DMS 273 (cell line): ENCODE data around the gene BTG4.

Experiments
- DNase-seq: peaks from one replicate; lab custom pipeline; 2025; ENCODE audit not compliant: unreplicated experiment; lab: John Stamatoyannopoulos, UW

The BTG4 gene

DNA sequence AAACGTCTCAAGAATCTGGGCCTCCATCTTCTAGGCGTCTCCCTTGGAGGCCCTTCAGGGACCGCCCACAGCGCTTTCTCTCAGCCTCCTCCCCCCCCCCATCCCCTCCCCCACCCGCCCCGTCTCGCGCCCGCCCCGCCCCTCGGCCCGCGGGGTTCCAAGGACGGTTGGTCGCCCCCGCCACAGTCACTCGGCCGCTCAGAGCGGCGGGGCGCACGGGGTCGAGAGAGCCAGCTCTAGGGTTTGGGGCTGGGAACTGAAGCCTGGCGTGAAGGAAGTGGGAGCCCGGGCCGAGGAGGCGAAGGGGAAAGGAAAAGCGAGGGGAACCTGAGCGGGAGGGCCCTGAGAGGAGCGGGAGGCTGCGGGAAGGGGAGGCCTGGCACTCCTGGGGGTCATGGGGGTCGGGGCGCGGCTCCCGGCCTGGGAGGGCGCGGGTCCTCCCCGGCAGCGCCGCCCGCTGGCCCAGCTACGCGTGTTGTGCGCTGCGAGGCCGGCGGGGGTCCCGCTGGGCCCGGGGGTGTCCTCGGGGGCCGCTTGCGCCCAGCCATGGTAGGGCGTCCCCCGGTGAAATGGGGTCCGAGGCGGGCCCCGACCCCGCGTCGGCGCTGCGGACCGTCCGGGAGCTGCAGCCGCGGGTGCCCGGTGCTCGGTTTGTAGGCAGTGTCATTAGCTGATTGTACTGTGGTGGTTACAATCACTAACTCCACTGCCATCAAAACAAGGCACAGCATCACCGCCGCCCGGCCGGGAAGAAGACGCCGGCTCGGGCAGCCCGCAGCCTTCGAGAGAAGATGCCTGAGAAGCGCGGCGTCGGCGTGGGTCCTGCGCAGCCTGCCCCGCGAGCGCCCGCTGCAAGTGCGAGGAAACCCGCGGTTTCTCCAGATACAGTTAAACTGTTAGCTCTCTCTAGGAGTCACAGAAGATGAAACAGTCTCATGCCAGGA lies at the start of gene BTG4:
Gene BTG4 (minus strand): TSS at position 91 of the 944 bp plus-strand sequence. CDS start 13,610 bp downstream, outside the sequence.
- DNase-seq: peak; percentile 59

DNA sequence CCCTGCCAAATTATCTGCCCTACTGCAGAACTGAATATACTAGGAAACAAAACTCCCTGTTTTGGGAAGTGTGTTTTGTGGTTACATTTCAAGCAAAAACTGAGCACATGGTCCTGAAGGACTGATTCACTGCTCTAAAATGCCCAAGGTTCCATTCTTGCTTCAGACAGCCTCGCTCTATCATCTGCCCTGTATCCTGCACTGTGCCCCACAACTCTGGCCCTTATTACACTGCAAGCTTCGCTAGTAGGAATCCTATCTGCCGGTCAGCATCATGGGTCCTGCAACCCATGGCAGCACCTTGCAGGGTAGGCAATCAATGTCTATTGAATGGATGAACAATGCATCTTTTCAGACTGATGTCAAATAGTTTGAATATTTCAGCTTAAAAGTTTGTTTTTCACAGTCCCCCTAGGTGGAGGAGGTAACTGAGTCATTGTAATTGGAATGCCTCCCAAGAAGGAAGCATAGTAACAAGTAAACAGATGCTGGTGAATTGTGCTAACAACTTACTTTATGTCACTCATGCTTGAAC lies 49.7 kb upstream of the BTG4 start:
- no peak for DNase-seq

DNA sequence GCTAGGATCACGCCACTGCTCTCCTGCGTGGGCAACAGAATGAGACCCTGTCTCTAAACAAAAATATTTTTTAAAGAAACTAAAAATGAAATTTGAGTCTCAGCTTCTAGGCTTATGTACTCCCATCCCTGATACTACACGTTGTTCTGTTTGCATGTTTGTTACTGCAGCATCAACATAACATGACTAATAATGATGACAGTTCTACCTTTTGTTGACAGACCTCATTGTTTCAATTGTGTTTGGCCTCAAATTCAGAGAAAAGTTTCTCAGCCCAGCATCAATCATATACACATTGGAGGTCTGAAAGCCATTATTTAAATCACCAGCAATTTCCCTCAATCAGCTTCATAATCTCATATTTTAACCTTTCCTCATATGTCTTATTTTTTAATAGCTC lies 49.1 kb upstream of the BTG4 start:
- DNase-seq: no peak

DNA sequence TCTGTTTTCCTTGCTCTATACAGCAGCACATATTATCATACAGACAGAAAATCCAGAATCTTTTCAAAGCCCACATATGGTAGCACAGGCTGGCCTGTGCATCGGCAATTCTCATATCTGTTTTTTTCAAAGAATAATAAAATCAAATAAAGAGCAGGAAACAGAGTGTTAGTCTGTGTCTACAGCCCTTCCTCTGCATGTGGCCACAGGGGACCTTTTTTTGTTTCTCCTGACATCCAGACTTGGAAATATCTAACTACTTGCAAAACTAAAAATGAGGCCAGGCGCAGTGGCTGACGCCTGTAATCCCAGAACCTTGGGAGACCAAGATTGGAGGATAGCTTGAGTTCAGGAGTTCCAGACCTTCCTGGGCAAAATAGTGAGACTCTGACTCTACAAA lies 48.6 kb upstream of the BTG4 start:
- no peak for DNase-seq

DNA sequence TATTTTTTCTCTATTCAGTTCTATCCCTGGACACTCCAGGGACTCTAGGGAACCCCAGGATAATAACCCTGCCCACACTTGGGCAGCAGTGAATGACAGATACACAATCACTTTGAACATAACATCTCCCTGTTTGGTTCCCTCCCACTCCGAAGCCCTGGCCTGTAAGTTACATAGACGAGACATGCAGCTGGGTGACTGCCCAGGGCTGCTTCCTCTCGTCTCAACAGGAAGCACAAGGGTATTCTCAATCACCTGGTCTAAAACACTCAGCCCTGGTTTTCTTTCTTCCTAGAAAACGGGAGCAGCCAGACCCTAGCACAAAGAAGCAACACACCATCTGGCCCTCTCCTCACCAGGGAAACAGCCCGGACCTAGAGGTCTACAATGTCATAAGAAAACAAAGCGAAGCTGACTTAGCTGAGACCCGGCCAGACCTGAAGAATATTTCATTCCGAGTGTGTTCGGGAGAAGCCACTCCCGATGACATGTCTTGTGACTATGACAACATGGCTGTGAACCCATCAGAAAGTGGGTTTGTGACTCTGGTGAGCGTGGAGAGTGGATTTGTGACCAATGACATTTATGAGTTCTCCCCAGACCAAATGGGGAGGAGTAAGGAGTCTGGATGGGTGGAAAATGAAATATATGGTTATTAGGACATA lies 47.7 kb upstream of the BTG4 start:
- DNase-seq: no peak

DNA sequence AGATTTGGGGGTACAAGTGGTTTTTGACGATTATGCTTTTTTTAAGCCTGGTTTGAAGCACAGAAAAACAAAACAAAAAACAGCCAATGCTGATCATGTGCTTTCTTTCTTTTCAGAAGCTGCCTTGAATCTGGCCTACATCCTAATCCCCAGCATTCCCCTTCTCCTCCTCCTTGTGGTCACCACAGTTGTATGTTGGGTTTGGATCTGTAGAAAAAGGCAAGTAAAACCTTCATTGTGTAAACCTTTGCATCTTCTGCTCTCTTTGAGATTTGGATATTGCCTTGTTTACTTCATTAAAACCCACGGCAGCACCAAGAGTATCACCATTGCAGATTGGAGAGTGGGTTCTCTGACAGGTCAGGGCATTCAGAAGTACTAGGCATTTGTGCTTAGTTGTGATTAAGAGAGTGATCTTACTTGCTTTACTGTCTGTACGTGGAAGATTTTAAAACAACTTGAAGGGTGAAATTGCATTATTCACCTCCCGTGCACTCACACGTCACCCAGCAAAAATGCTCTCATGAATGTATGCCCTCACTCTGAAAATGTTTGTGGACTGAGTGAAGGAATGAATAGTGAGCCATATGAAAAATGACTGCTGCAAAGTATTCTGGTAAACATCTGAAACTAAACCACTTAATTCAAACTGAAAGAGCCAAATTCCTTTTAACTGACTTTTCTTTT lies 45.4 kb upstream of the BTG4 start:
- no peak for DNase-seq

DNA sequence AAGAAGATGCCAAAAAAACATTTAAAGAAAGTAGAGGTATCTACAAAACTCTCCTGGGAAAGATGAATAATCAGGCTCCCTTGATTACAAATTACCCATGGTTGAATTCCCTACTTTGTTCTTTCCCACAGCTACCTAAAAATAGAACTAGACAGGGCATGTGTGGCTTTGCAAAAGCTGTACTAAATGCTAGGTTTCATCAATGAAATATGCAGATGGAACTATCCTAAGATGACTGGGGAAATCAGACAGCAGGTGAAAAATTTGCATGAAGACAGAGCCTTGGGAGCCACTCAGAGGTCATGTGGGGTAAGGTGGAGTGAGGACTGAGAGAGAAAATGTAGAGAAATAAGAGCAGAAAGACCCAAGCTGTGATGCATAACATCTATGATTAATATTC lies 43.1 kb upstream of the BTG4 start:
- DNase-seq: no peak

DNA sequence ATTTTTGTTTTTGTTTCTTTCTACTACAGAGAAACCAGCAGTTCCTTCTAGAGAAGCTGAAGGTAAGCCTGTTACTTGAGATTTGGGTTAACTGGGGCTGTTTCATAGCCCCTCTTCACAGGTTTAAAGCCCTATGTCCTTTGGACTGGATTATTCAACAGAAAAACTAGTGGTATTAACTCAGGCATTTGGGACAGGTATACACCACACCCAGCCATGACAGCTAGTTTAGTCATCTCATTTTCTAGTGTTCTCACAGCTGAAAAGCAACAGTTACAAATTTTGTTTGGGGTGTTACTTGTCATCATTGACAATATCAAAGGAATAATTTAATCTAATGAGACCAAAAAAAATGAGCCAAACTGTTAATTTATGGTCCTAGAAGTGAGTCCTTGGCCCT lies 42.3 kb upstream of the BTG4 start:
- DNase-seq: no peak

DNA sequence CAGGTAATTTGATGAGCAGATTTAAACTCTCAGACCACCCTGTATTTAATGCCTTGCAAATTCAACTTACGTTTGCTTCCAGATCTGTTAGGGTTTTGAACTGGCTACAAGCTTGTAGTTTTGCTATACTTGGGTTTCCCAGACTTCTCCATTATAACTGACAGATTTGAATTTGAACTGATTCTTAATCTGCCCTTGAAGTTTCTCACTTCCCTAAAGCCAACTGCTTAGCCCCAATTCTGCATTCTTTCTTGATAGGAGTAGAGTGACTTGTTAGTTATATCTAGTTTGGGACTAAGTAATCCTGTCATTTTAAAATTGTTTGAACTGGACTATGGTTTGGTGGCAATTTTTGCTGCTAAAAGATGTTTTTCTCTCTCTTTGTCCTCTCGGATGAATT lies 38.1 kb upstream of the BTG4 start:
- DNase-seq: no peak

DNA sequence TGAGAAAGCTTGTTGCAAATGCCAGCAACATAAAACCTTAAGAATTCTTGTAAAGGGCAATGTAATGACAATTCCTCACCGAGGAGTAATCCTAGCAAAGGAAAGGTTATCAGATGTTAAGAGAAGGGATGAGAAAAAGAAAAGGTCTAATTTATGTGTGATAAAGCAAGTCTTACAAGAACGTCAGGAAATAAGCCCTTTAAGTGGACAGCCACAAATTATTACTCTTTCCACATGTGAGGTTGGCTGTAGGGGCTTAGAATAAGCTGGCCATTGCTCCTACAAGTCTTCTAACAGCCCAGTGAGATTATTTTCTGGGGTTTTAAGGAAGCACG lies 37.6 kb upstream of the BTG4 start:
- DNase-seq: no peak

DNA sequence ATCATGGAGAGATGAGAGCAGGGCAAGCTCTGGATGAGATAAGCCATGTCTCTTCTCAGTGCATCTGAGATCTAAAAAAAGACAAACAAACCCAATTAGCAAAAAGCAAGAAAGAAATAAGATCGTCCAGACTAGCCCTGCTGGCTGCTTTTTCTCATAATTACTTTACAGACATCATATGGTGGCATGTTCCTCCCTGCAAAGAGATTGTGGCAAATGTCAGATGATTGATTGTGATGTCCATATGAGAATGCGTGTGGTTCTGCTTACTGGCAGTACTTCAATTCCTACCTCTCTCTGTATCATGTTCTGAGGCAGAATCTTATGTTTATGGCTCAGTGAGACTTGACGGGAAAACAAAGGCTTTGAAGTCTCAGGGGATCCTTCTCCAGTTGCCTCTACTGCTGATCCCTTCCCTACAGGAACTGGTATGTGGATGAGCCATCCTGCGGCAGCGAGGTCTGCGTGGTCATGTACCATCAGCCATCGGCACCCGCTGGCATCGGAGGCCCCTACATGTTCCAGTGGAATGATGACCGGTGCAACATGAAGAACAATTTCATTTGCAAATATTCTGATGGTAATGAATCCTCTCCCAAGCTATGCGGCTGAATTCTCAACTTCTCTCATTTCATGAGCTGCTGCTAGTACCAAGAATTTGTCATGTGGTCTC lies 37.1 kb upstream of the BTG4 start:
- DNase-seq: no peak

DNA sequence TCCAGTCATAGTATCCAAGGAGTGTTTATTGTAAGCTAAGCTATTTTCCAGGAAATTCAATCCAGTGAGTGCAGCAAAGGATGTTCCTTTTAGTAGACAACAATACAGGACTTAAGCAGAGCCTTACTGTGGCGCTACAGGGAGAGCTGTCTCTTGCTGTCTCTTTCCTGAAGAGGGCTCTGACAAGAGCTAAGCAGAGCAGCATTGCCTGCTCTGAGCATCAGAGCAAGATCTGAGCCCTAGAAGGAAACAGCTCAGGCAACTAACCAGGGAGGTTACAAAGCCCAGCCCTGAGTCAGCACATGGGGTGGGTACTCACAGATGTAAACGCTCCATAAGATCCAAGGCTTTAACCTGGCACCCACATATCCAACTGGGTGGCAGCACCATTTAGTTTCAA lies 36.3 kb upstream of the BTG4 start:
- no peak for DNase-seq

DNA sequence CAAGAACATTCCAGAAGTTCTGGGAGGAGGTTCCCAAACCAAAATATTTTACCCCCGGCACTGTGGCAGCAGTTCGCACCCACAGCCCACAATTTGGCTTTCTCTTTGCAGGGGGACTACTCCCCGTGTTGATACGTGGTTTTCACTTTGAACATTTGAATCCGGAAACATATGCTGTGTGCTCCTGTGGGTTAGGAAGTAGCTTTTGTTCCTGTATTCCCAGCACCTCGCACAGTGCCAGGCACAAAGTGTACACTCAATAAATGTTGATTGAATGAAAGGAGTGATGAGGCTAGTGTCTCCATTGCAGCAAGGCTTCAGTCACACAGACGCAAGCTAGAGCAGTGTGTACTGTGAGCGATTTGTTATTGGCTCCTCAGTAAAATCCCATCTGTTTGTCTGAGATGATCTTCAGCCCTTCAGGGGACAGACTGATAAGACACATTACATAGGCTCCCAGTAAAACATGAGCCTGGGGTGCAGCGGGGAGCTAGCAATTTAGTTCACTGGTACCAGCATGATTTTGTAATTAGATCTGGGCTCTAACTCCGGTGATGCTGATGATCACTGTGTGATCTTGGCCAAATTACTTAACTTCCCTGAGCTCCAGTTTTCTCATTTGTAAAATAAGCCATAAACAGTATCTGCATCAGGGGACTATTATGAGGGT lies 30.6 kb upstream of the BTG4 start:
- peak; percentile 3 for DNase-seq

DNA sequence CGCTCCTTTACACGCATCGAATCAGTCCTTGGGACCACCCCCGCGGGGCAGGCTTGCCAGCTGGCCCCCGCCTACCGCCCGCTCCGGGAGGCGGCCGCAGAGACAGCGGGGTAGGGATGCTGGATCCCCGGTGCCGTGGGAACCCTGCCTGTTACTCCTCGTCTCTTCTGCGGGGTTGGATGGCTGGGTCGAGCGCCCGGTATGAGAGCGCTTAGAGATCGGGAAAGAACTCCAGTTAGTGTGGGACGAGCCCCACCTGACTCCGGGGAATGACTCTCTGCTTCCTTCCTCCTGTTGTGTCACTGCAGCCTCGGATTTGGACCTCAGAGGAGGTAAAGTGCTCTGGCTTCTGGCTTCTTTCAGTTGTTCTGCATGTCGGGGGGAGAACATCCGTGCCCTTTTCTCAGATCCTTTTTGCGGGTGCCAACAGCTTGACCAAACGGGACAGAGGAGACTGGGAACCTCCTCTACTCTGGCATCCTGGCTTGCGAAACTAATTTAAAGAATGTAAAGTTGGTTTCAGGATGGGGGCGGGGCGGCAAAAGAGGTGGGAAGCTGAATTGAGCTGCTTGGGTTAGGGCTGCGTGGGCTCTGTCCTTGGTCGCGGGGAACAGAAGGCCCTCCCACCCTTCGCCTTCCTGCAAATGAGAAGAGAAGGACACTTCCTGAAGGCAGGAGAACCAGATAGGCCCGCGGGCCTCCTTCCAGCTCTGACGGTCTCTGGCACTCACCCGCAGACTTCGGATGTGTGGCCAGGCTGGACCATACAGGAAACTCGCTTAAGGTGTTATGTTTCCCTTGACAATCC lies 29.3 kb upstream of the BTG4 start:
- peak; percentile 17 for DNase-seq

DNA sequence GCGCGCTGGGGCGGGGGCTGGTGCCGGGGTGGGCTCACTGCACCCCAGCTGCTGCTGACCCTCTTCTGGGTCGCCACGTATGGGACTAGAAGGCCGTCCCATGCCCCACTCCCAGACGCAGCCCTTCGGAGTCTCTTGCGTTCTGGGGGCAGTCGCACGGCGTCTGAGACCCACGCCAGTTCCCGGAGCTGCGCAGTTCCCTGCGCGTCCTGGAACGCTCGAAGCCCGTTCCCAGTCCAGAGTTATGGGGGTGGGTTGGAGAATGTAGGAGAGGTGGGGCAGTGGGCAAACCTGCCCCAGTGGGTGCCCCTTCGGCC lies 28.7 kb upstream of the BTG4 start:
- DNase-seq: no peak

DNA sequence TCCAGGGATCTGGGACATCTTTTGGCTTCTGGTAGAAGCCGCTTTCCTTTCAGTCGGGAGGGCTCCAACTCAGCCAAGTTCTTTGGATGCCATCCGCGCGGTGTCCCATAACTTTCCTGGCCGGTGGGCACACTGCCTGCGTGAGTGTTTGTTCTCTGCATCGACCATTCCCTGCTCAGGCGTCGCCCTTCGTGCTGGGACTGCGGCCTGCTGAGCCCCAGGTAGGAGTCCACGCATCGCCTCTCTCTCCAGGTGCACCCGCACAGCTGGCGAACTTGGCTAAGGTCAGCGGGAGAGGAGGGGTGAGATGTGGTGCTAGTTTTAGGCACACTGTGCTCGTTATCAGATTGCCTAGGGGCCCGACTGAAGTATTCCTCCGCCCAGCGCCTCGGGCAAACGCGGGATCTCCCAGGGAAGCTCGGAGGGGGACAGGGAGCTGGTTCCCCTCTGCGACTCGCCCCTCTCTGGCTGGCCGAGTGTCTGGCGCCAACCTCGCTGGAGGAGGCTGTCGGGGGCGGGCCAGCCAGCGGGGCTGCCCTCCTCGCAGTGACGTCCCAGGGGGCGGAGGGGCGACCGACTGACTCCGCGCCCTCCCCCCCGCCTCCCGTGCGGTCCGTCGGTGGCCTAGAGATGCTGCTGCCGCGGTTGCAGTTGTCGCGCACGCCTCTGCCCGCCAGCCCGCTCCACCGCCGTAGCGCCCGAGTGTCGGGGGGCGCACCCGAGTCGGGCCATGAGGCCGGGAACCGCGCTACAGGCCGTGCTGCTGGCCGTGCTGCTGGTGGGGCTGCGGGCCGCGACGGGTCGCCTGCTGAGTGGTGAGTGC lies 28.1 kb upstream of the BTG4 start, which contains the start of gene LAYN:
Gene LAYN (plus strand): TSS at position 607 of the 823 bp plus-strand sequence. CDS start 124 bp downstream, at position 731.
- peak; percentile 81 for DNase-seq

DNA sequence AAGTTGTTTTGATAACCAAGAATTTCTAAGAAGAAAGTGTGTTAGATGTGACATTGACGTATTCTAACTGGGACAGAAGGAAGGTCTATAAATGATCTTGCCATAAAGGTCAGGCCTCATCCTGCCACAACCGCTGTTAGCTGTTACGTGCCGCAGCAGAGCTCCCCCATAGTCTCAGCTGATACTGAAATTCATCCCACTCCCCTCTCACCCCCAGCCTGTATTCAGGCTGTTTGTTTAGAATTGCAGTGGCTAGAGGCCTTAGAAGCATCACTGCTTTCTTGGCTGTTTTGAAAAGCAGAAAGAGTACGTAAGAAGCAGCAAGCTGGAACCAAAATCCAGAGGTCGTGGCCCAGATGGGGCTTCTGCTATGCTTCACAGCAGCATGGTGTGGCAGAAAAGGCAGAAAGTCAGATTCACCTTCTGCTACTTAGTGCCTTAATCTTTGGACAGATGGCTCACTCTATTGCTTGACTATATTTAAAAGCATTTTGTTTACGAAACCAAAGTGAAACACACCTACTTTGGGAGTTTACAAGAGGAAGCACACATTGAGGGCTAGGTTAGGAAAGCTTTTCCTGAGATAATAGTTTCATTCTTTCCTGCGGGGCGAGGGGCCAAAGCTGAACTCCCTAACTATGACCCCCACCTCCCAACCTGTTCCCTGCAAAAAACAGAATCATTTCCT lies 27.4 kb upstream of the BTG4 start:
- DNase-seq: peak; percentile 89

DNA sequence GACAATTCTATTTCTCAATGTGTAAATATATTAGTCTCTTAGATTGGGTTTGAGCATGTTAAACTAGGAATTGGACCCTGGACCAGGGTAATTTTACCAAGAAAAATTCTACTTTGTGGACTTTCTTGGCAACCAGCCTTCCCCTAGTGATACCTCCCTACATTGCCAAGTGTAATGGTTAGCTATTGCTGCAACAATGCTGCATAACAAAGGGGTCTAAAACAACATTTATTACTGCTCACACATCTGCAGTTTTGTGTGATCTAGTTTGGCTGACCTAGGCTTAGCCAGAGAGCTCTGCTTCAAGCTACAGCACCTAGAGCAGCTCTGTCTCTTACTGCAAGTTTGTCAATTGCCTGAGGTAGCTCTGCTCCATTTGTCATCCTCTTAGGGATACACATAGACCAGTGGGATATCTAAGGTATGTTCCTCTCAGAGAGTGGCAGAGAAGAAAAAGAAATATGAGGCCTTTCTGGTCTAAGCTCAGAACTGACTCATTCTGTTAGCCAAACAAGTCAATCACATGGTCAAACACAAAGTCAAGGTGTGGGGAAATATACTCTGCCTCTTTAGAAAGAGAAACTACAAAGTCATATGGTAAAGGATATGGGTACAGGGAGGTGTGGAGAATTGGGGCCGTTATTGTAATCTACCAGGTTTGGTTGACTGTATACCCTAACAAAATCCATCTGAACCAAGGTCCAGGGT lies 26.4 kb upstream of the BTG4 start:
- DNase-seq: no peak
